DLD1 (cell line): Measurements from ENCODE around the gene DIPK2B.

Experiments used
- in situ Hi-C: cut with HindIII; loops from 2 replicates; pipeline ENCODE4 v1.10.0; 2017; ENCODE audit warnings: low sequenced_read_pairs

Gene DIPK2B, protein sequence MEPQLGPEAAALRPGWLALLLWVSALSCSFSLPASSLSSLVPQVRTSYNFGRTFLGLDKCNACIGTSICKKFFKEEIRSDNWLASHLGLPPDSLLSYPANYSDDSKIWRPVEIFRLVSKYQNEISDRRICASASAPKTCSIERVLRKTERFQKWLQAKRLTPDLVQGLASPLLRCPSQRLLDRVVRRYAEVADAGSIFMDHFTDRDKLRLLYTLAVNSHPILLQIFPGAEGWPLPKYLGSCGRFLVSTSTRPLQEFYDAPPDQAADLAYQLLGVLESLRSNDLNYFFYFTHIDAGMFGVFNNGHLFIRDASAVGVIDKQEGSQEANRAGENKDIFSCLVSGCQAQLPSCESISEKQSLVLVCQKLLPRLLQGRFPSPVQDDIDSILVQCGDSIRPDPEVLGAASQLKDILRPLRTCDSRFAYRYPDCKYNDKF

DNA sequence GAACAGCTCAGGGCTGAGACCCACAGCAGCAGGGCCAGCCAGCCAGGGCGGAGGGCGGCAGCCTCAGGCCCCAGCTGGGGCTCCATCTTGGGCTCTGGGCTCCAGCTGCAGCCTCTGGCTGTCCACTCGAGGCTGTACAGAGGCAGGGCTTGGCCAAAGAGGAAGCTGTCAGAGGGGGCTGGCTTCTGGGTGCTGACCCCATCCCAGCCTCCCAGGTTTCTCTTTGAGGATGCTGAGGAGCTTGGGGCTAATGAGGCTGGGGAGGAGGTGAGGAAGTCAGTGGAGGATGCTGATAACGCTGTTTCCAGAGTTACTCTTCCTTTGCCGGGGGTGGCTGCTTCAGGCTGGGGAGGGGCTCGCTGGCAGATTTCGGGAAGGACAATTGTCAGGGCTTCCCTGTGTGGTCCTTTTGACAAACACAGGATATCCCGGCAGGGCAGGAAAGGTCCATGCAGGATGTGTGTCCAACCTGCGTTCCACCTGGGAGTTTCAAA lies at the start of gene DIPK2B:
Gene DIPK2B, minus strand, starts transcription at position 136 of the 494 bp plus-strand sequence. Its CDS starts 50 bp downstream, at position 86.
- in situ Hi-C loops: no loop called here

DNA sequence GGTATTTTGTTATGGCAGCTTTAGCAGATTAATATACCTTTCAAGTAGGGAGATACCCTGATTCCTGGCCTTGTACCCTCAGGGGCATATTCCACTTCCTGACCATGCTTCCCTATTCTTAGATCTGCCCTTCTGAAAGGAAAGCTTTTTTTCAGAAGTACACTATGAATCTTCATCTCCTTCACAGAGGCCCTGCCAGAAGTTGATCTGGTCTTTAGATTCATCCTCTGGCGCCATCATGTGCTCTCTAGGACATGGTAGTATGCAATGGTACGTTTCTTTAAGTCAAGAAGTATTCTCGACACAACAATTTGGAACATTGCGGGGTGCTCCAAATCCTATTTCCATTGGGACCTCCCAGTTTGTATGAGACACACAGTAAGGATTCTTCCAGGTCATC lies 39.6 kb upstream of the DIPK2B start:
- in situ Hi-C loops: no loop called here

DNA sequence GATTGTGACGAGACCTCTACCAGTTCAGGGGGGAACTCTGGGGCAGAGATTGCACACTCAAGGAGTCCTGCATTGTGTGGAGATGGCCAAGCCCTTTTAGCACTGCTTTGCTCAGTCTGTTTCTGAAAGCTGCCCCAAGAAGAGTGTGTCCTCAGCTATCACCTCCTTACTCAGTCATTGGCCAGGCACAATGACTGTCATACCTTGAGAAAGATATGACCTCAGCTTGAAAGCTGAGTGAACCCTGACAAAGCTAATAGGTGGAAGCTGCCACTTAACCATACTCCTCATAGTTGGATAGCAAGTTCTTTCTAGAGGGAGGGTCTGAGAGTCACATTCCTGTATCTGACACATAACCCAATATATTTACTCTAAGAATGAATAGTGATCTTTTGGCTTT lies 37.8 kb upstream of the DIPK2B start:
- in situ Hi-C loops: no loop called here

DNA sequence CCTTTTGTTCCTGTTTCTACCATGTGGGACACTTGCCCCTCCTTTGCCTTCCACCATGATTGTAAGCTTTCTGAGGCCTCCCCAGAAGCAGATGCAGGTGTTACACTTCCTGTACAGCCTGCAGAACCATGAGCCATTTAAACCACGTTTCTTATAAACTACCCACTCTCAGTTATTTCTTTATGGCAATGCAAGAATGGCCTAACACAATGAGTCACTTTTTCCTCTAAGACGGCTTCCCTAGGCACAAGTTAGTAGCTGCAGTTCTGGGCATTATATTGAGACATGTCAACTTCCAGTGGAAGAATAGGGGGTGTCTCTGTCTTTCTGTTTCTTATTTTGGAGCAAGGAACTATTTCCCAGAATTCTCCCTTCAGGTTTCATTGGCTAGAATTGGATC lies 32.9 kb upstream of the DIPK2B start:
- in situ Hi-C loops: no loop called here

DNA sequence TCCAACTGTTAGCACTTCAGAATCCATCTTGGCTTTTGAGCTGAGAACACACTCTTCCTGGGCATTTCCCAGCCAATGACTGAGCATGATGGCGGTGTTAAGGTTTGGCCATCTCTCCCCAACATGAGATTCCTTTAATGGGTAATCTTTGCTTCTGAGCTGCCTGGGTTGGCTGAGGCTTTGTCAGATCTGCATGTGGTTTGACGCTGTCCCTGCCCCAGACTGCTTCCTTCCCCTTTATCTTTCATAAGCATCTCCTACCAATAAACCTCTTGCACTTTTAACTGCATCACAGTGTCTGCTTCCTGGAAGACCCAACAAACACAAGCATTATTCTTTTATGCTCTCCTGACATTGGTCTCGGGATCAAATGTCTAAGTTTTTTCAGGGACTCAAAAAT lies 31.5 kb upstream of the DIPK2B start:
- in situ Hi-C loops: no loop called here

DNA sequence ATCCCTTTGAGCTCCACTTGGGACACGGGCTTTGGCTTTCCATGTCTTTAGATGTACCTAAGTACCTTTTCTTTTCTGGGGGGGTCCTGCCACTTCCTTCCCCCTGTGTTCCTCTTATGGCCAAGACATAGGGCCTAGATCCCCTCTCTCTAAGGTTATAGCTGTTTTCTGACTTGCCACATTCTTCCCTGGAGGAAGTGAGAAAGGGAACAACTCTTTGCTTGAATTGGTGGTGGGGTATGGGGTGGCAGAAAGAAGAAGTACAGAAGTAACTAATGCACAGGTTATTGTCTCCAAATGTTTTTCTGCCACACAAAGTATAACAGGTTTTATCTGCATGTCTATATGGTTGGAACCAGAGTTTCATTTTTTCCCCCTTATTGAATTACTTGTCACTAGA lies 29.7 kb upstream of the DIPK2B start:
- in situ Hi-C loops: no loop called here

DNA sequence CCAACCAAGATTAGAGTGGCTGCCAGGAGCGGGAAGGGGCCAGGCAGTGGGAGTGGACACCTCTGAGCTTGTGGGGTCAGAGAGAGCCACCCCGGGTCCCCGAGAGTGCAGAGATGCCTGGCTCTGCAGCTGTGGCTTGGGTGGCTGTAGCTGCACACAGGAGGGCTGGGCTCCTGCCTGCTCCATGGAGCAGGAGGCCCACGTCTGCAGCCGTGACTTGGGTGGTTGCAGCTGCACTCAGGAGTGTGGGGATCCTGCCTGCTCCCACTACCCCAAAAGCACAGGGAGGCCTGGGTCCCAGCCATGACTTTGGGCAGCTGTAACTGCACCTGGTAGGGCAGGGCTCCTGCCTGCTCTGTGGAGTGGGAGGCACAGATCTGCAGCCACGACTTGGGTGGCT lies 28.7 kb upstream of the DIPK2B start:
- in situ Hi-C loops: no loop called here

DNA sequence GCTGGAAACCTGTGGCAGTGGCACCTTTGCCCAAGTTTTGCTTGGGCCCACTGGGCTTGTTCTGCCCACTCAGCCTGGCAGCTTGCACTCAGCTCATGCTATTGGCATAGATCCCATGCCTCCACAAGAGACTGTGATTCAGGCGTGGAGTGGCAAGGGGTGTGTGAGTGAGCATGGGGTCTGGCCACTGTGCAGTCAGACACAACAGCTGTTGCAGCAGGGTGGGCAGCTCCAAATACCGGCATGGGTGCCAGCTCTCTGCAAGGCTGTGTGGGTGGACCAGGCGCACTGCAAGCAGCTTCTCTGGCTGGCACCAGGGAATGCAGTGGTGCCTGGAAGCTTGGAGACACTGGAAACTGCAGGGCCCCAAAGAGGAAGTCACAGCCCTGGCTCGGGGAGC lies 27.4 kb upstream of the DIPK2B start:
- in situ Hi-C loops: no loop called here

DNA sequence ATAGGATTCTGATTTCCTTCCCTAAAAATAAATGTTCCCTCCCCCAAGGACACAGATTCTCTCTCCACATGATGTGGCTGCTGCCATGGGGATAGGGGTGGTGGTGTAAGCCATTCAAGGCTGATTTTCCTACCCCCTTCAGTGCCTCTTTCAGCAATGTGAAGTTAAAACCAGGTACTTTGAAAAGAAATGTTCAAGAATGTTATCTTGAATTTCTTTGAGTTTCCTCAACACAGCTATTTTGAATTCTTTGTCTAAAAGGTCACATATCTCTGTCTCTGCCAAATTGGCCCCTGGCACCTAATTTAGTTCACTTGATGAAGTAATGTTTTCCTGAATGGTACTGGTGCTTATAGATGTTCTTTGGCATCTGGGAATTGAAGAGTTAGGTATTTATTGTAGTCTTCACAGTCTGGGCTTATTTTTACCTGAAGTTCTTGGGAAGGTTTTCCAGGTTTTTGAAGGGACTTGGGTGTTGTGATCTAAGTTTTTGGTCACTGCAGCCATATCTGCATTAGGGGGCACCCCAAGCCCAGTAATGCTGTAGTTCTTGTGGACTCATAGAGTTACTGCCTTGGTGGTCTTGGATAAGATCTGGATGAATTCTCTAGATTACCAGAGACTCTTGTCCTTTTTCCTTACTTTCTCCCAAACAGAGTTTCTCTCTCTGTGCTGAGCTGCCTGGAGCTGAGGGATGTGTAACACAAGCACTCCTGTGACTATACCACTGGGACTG lies 7.6 kb upstream of the DIPK2B start:
- in situ Hi-C loops: no loop called here

DNA sequence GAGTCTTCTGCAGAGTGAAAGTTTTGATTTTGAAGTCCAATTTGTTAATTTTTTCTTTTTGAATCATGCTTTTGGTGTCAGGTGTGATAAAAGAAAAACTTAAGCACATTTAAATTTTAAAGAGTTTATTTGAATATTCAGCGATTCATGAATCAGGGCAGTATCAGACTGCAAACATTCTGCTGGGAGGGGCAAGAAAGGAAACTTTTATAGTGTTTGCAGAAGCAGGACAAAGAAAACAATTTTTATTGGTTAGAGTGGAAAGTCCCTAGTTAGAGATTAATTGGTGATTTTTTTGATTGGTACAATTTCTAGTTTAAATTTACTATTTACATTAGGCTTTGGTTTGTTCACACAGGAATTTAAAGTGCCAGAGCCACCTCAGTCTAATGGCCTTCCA lies 1.5 kb upstream of the DIPK2B start:
- in situ Hi-C loops: no loop called here

DNA sequence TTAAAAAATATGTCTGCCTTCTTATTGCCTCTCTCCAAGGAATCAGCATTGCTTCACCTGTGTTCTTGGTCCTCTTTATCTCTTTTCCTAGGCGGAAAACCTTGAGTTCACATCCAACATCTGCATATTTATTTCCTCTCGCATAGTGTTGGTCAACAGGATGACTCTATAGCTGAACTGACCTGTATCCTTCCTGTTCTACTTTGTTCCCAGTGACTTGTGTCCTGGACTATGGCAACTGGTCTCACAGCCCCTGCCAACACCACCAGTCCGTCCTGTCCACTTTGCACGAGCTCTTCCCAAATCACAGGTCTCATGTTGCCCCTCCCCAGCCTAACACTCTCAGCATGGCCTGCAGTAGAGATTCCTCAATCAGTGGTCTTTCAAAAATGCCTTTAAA lies 2.0 kb downstream of the DIPK2B start:
- in situ Hi-C loops: no loop called here

DNA sequence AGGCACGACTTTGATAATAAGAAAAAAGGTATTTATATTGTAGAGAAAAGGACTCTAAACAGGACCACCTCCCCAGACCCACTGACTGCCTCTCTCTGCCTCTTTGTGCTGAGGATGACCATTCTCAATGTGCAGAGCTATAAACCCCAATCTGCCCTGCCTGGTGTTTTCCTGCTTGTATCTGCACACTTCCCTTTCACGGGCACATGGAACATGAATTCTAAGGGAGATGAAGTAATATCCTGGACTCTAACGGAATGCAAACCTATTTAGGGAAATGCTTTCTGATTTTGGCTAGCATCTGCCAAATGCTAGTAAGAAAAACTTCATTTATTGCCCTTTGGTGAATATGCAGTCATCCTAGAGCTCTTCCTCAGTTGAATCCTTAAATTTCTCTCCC lies 2.4 kb downstream of the DIPK2B start:
- in situ Hi-C loops: no loop called here

DNA sequence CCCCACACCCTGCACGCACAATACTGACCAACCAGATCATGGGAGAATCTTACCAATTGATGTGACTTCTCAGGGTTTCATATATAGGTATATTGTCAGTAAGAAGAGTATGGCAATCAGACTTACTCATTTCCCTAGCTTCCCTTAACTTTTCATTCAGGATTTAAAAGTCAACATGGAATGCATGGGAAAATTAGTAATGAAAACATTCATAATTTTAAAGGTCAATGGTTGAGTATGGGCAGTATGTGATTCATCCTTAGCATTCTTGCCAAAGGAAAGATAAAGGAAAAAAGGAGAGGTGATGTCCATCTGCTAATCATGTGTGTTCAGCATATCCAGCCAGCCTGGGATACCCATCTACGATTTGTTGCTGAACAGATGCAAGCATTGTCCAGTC lies 4.0 kb downstream of the DIPK2B start:
- in situ Hi-C loops: no loop called here

DNA sequence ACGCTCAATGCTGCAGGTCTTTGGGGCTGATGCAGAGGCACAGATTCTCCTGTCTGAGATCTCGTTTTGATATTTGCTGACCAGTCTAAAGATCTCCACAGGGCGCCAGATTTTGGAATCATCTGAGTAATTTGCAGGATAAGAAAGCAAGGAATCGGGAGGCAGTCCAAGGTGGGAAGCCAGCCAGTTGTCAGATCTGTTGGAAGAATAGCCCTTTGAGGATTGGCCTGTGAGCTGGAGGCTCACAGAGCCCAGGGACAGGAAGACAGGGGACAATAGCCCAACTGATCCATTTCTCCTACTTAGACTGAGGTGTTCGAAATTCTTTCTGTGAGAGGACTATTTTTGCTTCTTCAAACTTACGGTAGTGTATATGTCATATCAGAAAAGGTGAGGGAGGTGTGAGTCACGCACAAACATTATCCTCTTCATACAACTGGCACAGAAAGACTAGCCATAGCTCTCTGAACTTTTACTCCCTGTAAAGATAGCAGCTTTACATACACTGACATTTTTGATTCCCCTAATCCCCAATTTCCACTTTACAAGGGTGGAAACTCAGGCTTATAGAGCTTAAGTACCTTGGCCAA lies 8.8 kb downstream of the DIPK2B start:
- in situ Hi-C loops: no loop called here

DNA sequence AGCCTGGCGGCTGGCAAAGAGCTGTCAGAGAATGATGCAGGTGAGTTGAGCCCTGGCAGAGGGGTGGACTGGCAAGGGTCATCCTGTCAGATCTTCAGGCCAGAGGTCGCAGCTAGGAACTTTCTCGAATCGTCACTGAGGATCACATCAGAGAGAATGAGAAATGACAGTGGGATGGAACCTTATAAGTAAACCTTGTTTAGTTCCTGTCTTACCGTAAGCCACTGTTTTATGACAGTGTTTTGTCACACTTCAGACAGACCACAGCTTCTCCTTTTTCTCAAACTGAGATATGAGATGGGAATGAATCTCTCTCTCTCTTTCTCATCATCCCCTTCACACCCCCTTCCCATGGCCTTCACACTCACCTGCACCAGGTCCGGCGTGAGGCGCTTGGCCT lies 9.3 kb downstream of the DIPK2B start:
- in situ Hi-C loops: no loop called here

DNA sequence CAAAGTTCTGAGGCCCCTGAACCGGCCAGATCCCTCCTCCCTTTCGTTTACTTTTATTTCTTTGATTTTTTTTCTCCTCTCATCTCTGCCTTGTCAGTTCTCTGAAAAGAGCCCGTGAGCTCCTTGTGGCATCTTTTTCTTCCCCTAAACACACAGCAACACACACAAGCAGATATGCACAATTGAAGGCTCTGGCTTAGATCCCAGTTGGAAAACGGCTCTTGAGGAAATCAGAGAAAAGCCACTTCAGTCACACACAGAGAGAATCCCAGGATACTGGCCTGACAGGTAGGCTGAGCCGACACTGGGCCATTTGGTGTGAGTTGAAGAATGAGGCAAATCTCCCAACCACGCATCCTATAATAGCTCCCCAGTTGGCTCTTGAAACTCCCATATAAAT lies 12.9 kb downstream of the DIPK2B start:
- in situ Hi-C loops: no loop called here

DNA sequence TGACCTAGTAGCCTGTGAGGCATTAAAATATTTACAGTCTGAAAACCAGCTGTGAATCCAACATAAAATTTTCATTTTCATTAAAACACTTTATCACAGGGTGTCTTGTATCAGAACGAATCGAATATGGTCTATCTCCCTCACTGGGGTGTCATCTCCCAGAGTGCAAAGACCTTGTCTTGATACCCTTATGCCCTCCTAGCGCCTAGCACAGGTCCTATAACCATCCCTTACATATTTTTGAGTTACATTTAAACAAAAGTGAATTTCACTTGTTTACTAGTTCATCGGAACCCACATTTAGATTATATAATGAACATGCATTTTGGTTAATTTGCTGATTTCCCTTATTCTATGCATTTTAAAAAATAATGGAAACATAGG lies 14.0 kb downstream of the DIPK2B start:
- in situ Hi-C loops: no loop called here

DNA sequence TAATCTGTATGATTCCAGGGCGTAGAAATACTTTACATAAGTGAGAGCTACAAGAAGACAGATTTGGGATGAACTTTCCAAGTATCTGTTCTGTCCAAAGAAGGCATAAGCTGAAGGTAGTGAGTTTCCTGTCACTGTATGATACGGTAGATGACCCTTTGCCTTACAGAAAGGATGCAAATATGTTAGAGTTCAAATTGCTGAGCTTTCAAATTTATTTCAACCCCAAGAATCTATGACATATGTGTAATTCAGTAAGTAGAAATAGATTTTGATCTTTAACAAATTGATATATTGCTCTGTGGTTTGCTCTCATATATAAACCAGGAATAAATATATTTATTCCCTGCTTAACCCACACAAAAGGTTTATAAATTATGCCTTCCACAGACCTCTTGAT lies 16.5 kb downstream of the DIPK2B start:
- in situ Hi-C loops: no loop called here

DNA sequence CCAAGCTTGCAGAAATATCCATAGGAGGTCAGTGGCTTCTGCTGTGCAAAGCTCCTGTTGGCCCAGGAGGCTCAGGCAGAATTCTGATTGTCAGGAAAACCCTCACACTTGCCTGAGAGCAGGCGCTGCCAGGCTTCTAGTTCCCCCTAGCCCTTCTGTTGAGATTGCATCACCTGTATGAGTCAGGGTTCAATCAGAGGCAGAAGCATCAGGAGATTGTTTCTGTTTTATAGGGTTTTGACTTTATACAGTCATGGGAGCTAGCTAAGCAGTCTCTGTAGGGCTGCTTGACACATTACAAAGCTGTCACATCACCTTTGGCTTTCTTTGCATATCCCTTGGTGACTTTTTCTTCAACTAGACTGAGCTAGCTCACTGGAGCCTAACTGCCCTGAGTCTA lies 27.8 kb downstream of the DIPK2B start:
- in situ Hi-C loops: no loop called here

DNA sequence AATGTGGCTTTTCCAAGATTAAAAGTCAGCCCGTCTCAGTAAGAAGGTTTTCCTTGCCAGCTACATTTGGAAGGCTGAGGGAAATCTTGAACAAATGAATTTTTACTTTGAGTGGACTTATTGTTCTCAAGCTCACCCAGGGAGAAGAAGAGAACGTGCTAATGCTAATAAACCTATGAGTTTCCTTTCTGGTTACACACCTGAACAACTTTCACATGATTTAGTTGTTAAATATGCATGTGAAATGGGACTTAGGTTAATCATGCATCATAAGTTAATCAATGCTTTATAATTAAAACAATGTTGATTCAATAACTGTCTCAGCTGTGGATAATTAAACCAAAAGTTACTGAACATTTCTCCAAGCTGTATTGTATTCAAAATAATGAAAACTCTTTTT lies 33.9 kb downstream of the DIPK2B start:
- in situ Hi-C loops: no loop called here

DNA sequence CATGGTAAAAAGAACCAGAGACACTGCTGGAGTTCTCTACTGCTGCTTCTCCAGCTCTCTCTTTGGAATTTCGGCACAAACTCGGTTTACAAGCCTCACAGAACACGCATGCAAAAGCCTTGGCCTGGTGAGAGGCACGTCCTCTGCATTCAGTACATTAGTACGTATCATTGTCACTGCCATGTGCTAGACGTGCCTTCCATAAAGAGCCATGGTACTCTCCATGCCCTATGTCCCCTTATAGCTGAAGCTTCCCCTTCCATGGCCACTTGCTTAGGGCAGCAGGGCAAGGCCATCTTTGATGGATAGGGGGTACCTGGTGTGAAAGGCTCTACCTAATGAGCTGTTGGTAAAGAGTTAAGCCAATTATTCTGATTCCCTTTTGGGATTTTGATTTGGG lies 35.0 kb downstream of the DIPK2B start:
- in situ Hi-C loops: no loop called here

DNA sequence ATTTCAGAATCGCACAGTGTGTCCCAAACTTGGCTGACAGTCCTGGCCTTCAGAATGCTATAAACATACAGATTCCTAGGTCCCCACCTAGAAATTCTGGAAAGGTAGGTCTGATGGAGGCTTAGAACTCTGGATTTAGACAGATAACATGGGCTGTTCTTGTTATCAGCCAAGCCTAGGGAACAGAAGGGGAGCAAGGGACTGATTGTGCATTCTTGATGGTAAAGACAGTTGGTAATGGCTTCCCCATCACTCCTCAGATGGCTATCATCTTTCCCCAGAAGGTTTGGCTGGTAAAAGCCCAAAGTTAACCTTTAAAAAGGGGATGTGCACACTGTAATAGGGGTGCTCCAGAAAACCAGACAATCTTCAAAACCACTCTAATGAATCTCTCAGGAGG lies 35.7 kb downstream of the DIPK2B start:
- in situ Hi-C loops: no loop called here
